ENCODE results near the gene TMOD1. TPM values are rescaled to one million over a fixed set of nuclear protein-coding genes. Genes with fewer than 3 reads are reported as not detected.

TMOD1 gene
- total and polyA plus RNA-seq, 9 of the 15 experiments (the other 6 are each of a cell fraction or from before 2014, with no cell fraction given): 7.1 to 41.2 (median 14.2) TPM

DNA sequence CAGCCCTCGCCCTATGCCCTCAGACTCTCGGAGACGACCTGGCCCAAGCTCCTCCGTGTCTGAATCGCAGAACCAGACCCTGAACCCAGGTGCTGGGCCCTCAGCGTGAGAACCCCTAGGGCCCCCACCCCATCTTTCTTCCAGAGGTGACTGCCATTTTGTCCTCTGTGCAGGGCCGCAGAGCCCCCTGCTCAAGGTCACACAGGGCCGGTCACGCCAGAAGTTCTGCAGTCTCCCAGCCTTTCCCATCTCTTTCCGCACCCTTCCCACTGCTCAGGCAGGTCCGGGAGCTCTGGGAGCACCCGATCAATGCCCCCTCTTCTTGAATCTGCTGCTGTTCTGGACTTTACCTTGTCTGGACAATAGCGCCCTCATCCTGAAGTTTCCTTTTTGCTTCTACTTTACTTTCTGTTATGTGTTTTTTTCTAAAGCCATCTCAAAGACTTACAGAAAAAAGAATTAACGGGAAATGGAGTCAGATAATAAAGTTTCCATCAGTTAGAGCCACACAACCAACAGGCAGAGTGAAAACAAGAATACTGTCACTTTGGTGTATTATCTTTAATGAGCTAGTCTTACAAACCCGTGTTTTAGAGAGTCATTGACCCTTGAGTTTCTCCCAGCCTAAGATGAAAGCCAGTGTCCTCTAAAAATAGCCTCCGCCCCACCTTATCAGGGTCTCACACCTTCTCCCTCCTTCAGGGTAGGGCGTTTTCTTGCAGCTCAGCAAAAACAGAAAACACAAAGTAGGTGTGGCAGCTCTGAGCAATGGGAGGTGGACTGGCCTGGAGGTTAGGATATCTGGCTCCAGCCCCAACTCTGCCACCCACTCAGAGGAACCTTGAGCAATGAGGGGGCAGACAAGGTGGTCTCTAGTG, 1.8 kb downstream of the TMOD1 start (continued):
- TF ChIP-seq, protein P1, sequence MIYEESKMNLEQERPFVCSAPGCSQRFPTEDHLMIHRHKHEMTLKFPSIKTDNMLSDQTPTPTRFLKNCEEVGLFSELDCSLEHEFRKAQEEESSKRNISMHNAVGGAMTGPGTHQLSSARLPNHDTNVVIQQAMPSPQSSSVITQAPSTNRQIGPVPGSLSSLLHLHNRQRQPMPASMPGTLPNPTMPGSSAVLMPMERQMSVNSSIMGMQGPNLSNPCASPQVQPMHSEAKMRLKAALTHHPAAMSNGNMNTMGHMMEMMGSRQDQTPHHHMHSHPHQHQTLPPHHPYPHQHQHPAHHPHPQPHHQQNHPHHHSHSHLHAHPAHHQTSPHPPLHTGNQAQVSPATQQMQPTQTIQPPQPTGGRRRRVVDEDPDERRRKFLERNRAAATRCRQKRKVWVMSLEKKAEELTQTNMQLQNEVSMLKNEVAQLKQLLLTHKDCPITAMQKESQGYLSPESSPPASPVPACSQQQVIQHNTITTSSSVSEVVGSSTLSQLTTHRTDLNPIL (CRISPR knock-in tag; IDR thresholded peaks at IDR 0.05): no peak
- TF ChIP-seq SMARCA5 (IDR thresholded peaks at IDR 0.05) (no peak), ZNF561 (CRISPR knock-in tag; conservative IDR thresholded peaks at IDR 0.05) (no peak), MBD2 (IDR thresholded peaks at IDR 0.05; ENCODE audit: borderline replicate concordance, low read depth) (peak; percentile 51; the same call in 1 of the 2 replicates), ZNF785 (CRISPR knock-in tag; IDR thresholded peaks at IDR 0.05) (no peak), PTBP1 (IDR thresholded peaks at IDR 0.05; ENCODE audit: low read depth, low read length) (no peak), PTRF (tag; IDR thresholded peaks at IDR 0.05) (no peak), ZBED1 (IDR thresholded peaks at IDR 0.05) (0 out of 2 replicates have a peak, but pooled peaks have one; percentile 75), GTF2F1 (IDR thresholded peaks at IDR 0.05; ENCODE audit: low read depth, low read length) (peak; percentile 41; the same call in 1 of the 2 replicates), MYBL2 (IDR thresholded peaks at IDR 0.05; ENCODE audit: low read depth) (no peak), MYBL2 (CRISPR knock-in tag; IDR thresholded peaks at IDR 0.05; ENCODE audit: borderline replicate concordance) (no peak), ZNF24 (IDR thresholded peaks at IDR 0.05) (no peak), KAT2B (IDR thresholded peaks at IDR 0.05; ENCODE audit: low read depth, low read length) (no peak), SUPT5H (IDR thresholded peaks at IDR 0.05) (peak; percentile 42; the same call in 1 of the 2 replicates), ZSCAN32 (CRISPR knock-in tag; IDR thresholded peaks at IDR 0.05) (no peak)
- TF ChIP-seq, protein P2, sequence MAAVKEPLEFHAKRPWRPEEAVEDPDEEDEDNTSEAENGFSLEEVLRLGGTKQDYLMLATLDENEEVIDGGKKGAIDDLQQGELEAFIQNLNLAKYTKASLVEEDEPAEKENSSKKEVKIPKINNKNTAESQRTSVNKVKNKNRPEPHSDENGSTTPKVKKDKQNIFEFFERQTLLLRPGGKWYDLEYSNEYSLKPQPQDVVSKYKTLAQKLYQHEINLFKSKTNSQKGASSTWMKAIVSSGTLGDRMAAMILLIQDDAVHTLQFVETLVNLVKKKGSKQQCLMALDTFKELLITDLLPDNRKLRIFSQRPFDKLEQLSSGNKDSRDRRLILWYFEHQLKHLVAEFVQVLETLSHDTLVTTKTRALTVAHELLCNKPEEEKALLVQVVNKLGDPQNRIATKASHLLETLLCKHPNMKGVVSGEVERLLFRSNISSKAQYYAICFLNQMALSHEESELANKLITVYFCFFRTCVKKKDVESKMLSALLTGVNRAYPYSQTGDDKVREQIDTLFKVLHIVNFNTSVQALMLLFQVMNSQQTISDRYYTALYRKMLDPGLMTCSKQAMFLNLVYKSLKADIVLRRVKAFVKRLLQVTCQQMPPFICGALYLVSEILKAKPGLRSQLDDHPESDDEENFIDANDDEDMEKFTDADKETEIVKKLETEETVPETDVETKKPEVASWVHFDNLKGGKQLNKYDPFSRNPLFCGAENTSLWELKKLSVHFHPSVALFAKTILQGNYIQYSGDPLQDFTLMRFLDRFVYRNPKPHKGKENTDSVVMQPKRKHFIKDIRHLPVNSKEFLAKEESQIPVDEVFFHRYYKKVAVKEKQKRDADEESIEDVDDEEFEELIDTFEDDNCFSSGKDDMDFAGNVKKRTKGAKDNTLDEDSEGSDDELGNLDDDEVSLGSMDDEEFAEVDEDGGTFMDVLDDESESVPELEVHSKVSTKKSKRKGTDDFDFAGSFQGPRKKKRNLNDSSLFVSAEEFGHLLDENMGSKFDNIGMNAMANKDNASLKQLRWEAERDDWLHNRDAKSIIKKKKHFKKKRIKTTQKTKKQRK (IDR thresholded peaks at IDR 0.05; ENCODE audit: borderline replicate concordance, low read depth, low read length): no peak
- TF ChIP-seq, protein P3, sequence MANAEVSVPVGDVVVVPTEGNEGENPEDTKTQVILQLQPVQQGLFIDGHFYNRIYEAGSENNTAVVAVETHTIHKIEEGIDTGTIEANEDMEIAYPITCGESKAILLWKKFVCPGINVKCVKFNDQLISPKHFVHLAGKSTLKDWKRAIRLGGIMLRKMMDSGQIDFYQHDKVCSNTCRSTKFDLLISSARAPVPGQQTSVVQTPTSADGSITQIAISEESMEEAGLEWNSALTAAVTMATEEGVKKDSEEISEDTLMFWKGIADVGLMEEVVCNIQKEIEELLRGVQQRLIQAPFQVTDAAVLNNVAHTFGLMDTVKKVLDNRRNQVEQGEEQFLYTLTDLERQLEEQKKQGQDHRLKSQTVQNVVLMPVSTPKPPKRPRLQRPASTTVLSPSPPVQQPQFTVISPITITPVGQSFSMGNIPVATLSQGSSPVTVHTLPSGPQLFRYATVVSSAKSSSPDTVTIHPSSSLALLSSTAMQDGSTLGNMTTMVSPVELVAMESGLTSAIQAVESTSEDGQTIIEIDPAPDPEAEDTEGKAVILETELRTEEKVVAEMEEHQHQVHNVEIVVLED (CRISPR knock-in tag; IDR thresholded peaks at IDR 0.05): no peak
- TF ChIP-seq, protein P4, sequence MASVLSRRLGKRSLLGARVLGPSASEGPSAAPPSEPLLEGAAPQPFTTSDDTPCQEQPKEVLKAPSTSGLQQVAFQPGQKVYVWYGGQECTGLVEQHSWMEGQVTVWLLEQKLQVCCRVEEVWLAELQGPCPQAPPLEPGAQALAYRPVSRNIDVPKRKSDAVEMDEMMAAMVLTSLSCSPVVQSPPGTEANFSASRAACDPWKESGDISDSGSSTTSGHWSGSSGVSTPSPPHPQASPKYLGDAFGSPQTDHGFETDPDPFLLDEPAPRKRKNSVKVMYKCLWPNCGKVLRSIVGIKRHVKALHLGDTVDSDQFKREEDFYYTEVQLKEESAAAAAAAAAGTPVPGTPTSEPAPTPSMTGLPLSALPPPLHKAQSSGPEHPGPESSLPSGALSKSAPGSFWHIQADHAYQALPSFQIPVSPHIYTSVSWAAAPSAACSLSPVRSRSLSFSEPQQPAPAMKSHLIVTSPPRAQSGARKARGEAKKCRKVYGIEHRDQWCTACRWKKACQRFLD (CRISPR knock-in tag; IDR thresholded peaks at IDR 0.05): no peak
- TF ChIP-seq, protein P5, sequence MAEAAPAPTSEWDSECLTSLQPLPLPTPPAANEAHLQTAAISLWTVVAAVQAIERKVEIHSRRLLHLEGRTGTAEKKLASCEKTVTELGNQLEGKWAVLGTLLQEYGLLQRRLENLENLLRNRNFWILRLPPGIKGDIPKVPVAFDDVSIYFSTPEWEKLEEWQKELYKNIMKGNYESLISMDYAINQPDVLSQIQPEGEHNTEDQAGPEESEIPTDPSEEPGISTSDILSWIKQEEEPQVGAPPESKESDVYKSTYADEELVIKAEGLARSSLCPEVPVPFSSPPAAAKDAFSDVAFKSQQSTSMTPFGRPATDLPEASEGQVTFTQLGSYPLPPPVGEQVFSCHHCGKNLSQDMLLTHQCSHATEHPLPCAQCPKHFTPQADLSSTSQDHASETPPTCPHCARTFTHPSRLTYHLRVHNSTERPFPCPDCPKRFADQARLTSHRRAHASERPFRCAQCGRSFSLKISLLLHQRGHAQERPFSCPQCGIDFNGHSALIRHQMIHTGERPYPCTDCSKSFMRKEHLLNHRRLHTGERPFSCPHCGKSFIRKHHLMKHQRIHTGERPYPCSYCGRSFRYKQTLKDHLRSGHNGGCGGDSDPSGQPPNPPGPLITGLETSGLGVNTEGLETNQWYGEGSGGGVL (CRISPR knock-in tag; IDR thresholded peaks at IDR 0.05): no peak

Measured in K562 (cell line).